GM12878 (cell line): Measurements from ENCODE around the gene SHF. TPM values are rescaled to one million over a fixed set of nuclear protein-coding genes. Genes with fewer than 3 reads are reported as not detected.

Experiments used
- ATAC-seq: fragments of 200-7000 bp; cut with Tn5 transposase; 3 replicates; pipeline ENCODE4 v1.9.1; 2020; ENCODE audit warnings: mild to moderate bottlenecking, moderate library complexity
- BruUV-seq: library from RNA; stranded (reverse); fragments of 400-500 nt; replicated peaks from 2 replicates; lab custom pipeline; 2021; lab: Mats Ljungman, UMichigan
- CTCF ChIA-PET: fragments of 300-600 bp; sonication (Branson Sonifier 250); formaldehyde crosslinking; extraction: SDS; loops from one replicate; lab custom pipeline; 2021; ENCODE audit warnings: inconsistent platforms; lab: Yijun Ruan, JAX
- POLR2A ChIA-PET: fragments of 350-600 bp; formaldehyde crosslinking; extraction: SDS; loops from one replicate; lab custom pipeline; 2021; ENCODE audit warnings: inconsistent platforms; lab: Charles Lee
- RAD21 ChIA-PET: fragments of 300-600 bp; sonication (Branson Sonifier 250); formaldehyde crosslinking; loops from one replicate; lab custom pipeline; 2023; ENCODE audit warnings: antibody characterized with exemption; ENCODE audit not compliant: unreplicated experiment; lab: Charles Lee
- SMC1A ChIA-PET: fragments of 300-600 bp; sonication (Branson Sonifier 250); formaldehyde crosslinking; loops from one replicate; lab custom pipeline; 2023; ENCODE audit not compliant: unreplicated experiment, uncharacterized antibody; lab: Charles Lee
- DNase-seq: peaks from one replicate; pipeline ENCODE4 v3.0.0-alpha.2; 2011; ENCODE audit warnings: low read depth, low spot score
- FAIRE-seq: peaks from 3 replicates; lab custom pipeline; 2011; peaks lifted over from hg19 to GRCh38; lab: Jason Lieb, UNC
- H2AFZ ChIP-seq: 2 replicates; pipeline ENCODE4 v1.6.0; 2011; ENCODE audit warnings: low read depth, low read length, control low read depth; ENCODE audit not compliant: control insufficient read depth
- H3K27ac ChIP-seq: 2 replicates; pipeline ENCODE4 v1.5.1; 2011; ENCODE audit warnings: control low read depth; ENCODE audit not compliant: control insufficient read depth, insufficient read depth
- H3K27me3 ChIP-seq, 2 experiments: replicated peaks in 1 of 2; 2 replicates each; pipeline versions ENCODE4 v1.6.0 to v1.6.1; 2011; ENCODE audit warnings: low read length in 1 of 2; ENCODE audit not compliant: control insufficient read depth in 2 of 2, insufficient read depth in 2 of 2
- H3K36me3 ChIP-seq, 2 experiments: 2 replicates each; pipeline ENCODE4 v1.5.1; 2011; ENCODE audit warnings: low read length in 1 of 2; ENCODE audit not compliant: control insufficient read depth in 2 of 2, insufficient read depth in 2 of 2
- H3K4me1 ChIP-seq: 2 replicates; pipeline ENCODE4 v1.6.1; 2011; ENCODE audit warnings: mild to moderate bottlenecking, low read length, moderate library complexity, mixed read lengths; ENCODE audit not compliant: control insufficient read depth, insufficient read depth
- H3K4me2 ChIP-seq: 2 replicates; pipeline ENCODE4 v1.6.0; 2011; ENCODE audit warnings: control low read depth; ENCODE audit not compliant: control insufficient read depth, insufficient read depth
- H3K4me3 ChIP-seq: fragments of 200-600 bp; sonication (generic); 2 replicates; pipeline ENCODE4 v1.5.1; 2016
- H3K79me2 ChIP-seq: 2 replicates; pipeline ENCODE4 v1.6.0; 2011; ENCODE audit warnings: low read length; ENCODE audit not compliant: control insufficient read depth, insufficient read depth
- H3K9ac ChIP-seq: 2 replicates; pipeline ENCODE4 v1.8.0; 2011; ENCODE audit warnings: low read length, control low read depth, mixed read lengths; ENCODE audit not compliant: control insufficient read depth, insufficient read depth
- H3K9me3 ChIP-seq: replicated peaks from 3 replicates; pipeline ENCODE4 v1.5.1; 2011; ENCODE audit warnings: mild to moderate bottlenecking, low read length; ENCODE audit not compliant: control insufficient read depth, insufficient read depth
- H4K20me1 ChIP-seq: 2 replicates; pipeline ENCODE4 v1.6.0; 2011; ENCODE audit not compliant: control insufficient read depth, insufficient read depth
- ASH2L ChIP-seq: fragments of 300-600, 200-600 bp; sonication (generic); IDR thresholded peaks from 2 replicates; pipeline ENCODE4 v1.6.1; 2017; ENCODE audit warnings: low read depth, mild to moderate bottlenecking, borderline replicate concordance
- CREB1 ChIP-seq: IDR thresholded peaks from 2 replicates; pipeline ENCODE4 v1.6.1; 2012; ENCODE audit warnings: low read depth, mild to moderate bottlenecking, inconsistent platforms
- CUX1 ChIP-seq: IDR thresholded peaks from 2 replicates; pipeline ENCODE4 v1.6.1; 2012; ENCODE audit warnings: improper control_type of control experiment, low read depth, low read length; ENCODE audit not compliant: insufficient replicate concordance
- FOS ChIP-seq: IDR thresholded peaks from 3 replicates; pipeline ENCODE4 v1.6.1; 2011; ENCODE audit warnings: borderline replicate concordance; ENCODE audit not compliant: insufficient read length; ENCODE audit errors: extremely low read depth
- GABPA ChIP-seq: IDR thresholded peaks from 2 replicates; pipeline ENCODE4 v1.6.1; 2014; ENCODE audit warnings: antibody characterized with exemption, low read depth, mild to moderate bottlenecking, inconsistent platforms
- GATAD2B ChIP-seq: fragments of 450-650 bp; conservative IDR thresholded peaks from 2 replicates; pipeline ENCODE4 v1.6.1; 2017; ENCODE audit warnings: low read depth, mild to moderate bottlenecking, moderate library complexity
- HDAC2 ChIP-seq: fragments of 200-600 bp; sonication (generic); IDR thresholded peaks from 2 replicates; pipeline ENCODE4 v1.6.1; 2017
- HDGF ChIP-seq: fragments of 450-650 bp; IDR thresholded peaks from 2 replicates; pipeline ENCODE4 v1.6.1; 2016; ENCODE audit warnings: antibody characterized with exemption
- IRF4 ChIP-seq: IDR thresholded peaks from 2 replicates; pipeline ENCODE4 v1.6.1; 2011; ENCODE audit warnings: low read depth, low read length
- NFYA ChIP-seq: IDR thresholded peaks from 2 replicates; pipeline ENCODE4 v1.6.1; 2011; ENCODE audit warnings: low read depth, mild to moderate bottlenecking, low read length, improper control_type of control experiment, borderline replicate concordance
- NR2F1 ChIP-seq: fragments of 450-650 bp; conservative IDR thresholded peaks from 2 replicates; pipeline ENCODE4 v1.6.1; 2017; ENCODE audit warnings: mild to moderate bottlenecking
- TARDBP ChIP-seq: IDR thresholded peaks from 2 replicates; pipeline ENCODE4 v1.6.1; 2016; ENCODE audit warnings: borderline replicate concordance
- ZNF217 ChIP-seq: fragments of 450-650 bp; IDR thresholded peaks from 2 replicates; pipeline ENCODE4 v1.6.1; 2017; ENCODE audit warnings: antibody characterized with exemption, mild to moderate bottlenecking
- ZNF24 ChIP-seq: fragments of 450-650 bp; IDR thresholded peaks from 2 replicates; pipeline ENCODE4 v1.6.1; 2017; ENCODE audit warnings: antibody characterized with exemption, mild to moderate bottlenecking
- WGBS: methylation state at CpG from one replicate; pipeline ENCODE4 v1.1.6; 2016; ENCODE audit warnings: low lambda C conversion rate; ENCODE audit not compliant: insufficient replicate concordance, insufficient coverage; ENCODE audit errors: missing lambda C conversion rate; 5-methylcytosine and 5-hydroxymethylcytosine counted together
- in situ Hi-C: fragments of 300-500 bp; cut with MboI; formaldehyde crosslinking; loops from 9 replicates; pipeline ENCODE4 v1.14.3; 2018; ENCODE audit warnings: mixed read lengths
- intact Hi-C: fragments of 100-400 bp; cut with micrococcal nuclease; formaldehyde crosslinking; loops from one replicate; pipeline ENCODE4 v1.14.2; 2022; ENCODE audit not compliant: unreplicated experiment
- polyA plus RNA-seq, 11 experiments: library from polyadenylated mRNA; depleted of rRNA in 4 of 11; unstranded in 6 of 11; stranded (reverse) in 5 of 11; fragments of >200 nt; fragmentation: Nextera tagmentation in 4 of 11; fragmentation: Illumina TruSeq in 1 of 11; extraction: Ambion mirVana in 4 of 11; extraction: Trizol in 1 of 11; gene quantifications; 1 replicate in 1 of 11; 2 replicates in 10 of 11; pipeline versions ENCODE4 v1.2.1 to v1.2.3, GENCODE V29; 2011 to 2016; ENCODE audit warnings: inconsistent platforms in 2 of 11, missing spikeins in 2 of 11, low read depth in 1 of 11
- total RNA-seq, 4 experiments: library from RNA; depleted of rRNA in 3 of 4; stranded (reverse); fragments of >200 nt in 3 of 4; fragmentation: Illumina TruSeq in 1 of 4; extraction: Trizol in 1 of 4; gene quantifications; 2 replicates each; pipeline versions ENCODE4 v1.2.1 to v1.2.3, GENCODE V29; 2013 to 2021
- TF ChIP-seq, protein P1 (sequence below): fragments of 450-650 bp; IDR thresholded peaks from 2 replicates; pipeline ENCODE4 v1.6.1; 2016; ENCODE audit warnings: mild to moderate bottlenecking

The SHF gene
- total and polyA plus RNA-seq, 10 of the 15 experiments (the other 5 are each of a cell fraction or from before 2014, with no cell fraction given): 0.04 to 5.7 (median 1.0) TPM; not detected in 1

- no peak overlapping the region for H3K9ac ChIP-seq
- no TSS peak for BruUV-seq
- no peaks in the 10 kb centered on the region for H3K9me3 ChIP-seq
- H4K20me1 ChIP-seq: no peaks in the 10 kb centered on the region
- H3K4me2 ChIP-seq: no peak overlapping the region
- no peak overlapping the region for H2AFZ ChIP-seq
- ChIA-PET RAD21 (no interaction called here), CTCF (interaction anchor here (0.5 to 16.3 kb wide), 7 partner anchors 9 to 244 kb away, joined by 3 to 200 read pairs (median 6); partner anchors contain the start of gene SHF), SMC1A (no interaction called here), POLR2A (no interaction called here)
- in situ Hi-C loops: no loop called here
- H3K27ac ChIP-seq: no peak overlapping the region
- H3K27me3 ChIP-seq: no peaks in the 10 kb centered on the region
- H3K4me1 ChIP-seq: no peaks in the 10 kb centered on the region
- WGBS: 86% methylated on average over 7 of the region's 7 CpGs
- no peak overlapping the region for H3K4me3 ChIP-seq
- ATAC-seq: no peak
- no peak for FAIRE-seq
- H3K36me3 ChIP-seq: no peaks in the 10 kb centered on the region
- intact Hi-C loops: no loop called here
- DNase-seq: no peak
- no peak for TF ChIP-seq NFYA
- TF ChIP-seq TARDBP: no peak
- TF ChIP-seq GATAD2B: no peak
- TF ChIP-seq GABPA: no peak
- TF ChIP-seq ZNF24: no peak
- no peak for TF ChIP-seq HDGF
- no peak for TF ChIP-seq IRF4
- TF ChIP-seq CREB1: no peak
- TF ChIP-seq ZNF217: no peak
- TF ChIP-seq, protein P1, sequence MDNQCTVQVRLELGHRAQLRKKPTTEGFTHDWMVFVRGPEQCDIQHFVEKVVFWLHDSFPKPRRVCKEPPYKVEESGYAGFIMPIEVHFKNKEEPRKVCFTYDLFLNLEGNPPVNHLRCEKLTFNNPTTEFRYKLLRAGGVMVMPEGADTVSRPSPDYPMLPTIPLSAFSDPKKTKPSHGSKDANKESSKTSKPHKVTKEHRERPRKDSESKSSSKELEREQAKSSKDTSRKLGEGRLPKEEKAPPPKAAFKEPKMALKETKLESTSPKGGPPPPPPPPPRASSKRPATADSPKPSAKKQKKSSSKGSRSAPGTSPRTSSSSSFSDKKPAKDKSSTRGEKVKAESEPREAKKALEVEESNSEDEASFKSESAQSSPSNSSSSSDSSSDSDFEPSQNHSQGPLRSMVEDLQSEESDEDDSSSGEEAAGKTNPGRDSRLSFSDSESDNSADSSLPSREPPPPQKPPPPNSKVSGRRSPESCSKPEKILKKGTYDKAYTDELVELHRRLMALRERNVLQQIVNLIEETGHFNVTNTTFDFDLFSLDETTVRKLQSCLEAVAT: no peak
- no peak for TF ChIP-seq HDAC2
- no peak for TF ChIP-seq FOS
- no peak for TF ChIP-seq NR2F1
- no peak for TF ChIP-seq ASH2L
- no peak for TF ChIP-seq CUX1
- H3K79me2 ChIP-seq: no peaks in the 10 kb centered on the region
Observed at GRCh38 chr15:45156744-45157455, 30.9 kb downstream of the SHF start.
